GM18909 (cell line): Measurements from ENCODE around the gene FTSJ3.
"Not testable (repeated sequence)": the region's sequence is repeated elsewhere in the genome, so short reads cannot be mapped to it uniquely, and the experiment has no call there.

Experiments used
- ATAC-seq: cut with Tn5 transposase; IDR thresholded peaks from one replicate; pipeline ENCODE4 v1.9.1; 2021; ENCODE audit warnings: mild to moderate bottlenecking; ENCODE audit not compliant: unreplicated experiment, poor library complexity

FTSJ3 gene

GRCh38 chr17:63830278-63830677 is 2.8 kb upstream of the FTSJ3 start:
- ATAC-seq = no peak

DNA sequence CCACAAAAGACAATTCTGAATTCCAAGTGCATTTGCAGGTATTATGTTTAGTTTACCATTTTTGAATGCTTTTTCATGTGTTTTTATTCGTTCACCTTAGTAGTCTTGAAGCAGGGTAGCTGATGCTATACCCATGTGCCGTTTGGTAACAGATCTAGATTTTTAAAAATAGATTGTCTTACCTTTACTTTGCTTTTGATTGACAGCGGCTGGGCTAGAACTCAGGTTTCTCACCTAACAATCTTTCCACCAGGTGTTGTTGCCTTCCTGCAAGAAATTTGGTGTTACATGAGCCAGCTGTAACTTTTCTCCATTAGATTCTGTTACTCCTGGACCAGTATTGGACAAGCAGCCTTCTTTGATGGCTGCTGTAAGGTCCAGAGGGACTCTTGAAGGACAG is 1.5 kb upstream of the FTSJ3 start:
- no peak for ATAC-seq

DNA sequence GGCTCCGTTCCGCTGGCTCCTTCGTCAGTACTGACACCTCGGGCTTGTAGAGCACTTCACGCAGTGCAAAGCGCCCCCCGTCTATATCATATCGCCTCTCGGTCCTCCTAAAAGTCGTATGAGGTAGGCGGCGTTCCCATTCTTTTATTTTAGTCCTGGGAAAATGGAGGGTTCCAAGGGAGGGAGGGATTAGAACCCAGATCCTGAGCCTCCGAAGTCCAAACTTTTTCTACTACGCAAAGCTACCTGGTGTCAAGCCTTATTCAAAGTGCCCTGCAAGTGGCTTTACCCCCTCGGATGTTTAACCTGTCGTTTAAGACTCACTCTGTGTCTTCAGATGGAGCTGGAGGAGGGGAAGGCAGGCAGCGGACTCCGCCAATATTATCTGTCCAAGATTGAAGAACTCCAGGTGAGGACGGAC is 348 bp upstream of the FTSJ3 start:
- ATAC-seq = no peak

DNA sequence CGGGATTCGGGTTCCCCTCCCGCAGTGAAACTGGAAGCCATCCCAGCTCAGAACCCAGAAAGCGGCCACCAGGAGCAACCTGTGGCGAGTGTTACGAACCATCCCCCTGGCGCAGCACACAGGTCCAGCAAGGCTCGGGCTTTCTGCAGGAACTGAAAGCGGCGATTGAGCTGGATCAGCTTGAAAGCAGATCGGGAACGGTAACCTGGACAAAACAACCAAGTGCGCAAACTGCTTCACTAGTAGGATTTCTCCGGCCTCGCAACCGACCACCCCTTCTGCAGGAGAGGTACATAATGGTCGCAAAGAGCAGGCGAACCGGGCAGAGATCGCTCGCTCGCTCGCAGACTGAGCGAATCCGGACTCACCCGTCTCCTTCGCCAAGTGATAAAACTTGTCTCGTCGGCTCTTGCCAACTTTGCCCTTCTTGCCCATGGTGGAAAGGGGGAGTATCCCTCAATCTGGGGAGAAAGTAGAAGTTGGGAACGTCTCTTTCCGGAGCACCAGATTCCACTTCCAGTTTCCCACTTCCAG is 928 bp downstream of the FTSJ3 start:
- no peak for ATAC-seq

- ATAC-seq = no peak
These were observed 3.1 kb downstream of the FTSJ3 start for GRCh38 chr17:63824362-63824761.

GRCh38 chr17:63823659-63824331 is 3.7 kb downstream of the FTSJ3 start:
- no peak for ATAC-seq

- no peak for ATAC-seq
These were observed 4.9 kb downstream of the FTSJ3 start for GRCh38 chr17:63822537-63822936.

- no peak for ATAC-seq
These were observed 5.7 kb downstream of the FTSJ3 start for GRCh38 chr17:63821804-63822203.

- ATAC-seq = no peak
These were observed 6.4 kb downstream of the FTSJ3 start for GRCh38 chr17:63820963-63821561.

- no peak for ATAC-seq
These were observed 7.6 kb downstream of the FTSJ3 start for GRCh38 chr17:63819585-63820537.

DNA sequence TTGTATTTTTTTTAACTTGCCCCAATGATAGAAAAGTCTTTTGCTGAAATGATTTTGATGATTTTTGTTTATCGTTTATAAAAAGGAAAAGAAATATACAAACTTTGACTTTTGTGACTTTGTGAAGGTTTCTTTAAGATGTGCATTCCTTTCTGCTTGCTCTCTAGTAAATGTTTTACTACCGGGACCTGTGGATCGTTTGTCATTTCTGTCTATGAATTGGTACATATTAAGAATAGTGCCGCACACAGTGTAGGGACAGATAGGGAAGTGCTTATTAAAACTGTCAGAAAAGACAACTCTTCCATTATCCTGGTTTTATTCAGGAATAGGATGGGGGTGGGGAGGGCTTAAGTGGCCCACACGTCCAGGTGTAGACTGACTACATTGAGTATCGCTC is 8.3 kb downstream of the FTSJ3 start:
- ATAC-seq = no peak

DNA sequence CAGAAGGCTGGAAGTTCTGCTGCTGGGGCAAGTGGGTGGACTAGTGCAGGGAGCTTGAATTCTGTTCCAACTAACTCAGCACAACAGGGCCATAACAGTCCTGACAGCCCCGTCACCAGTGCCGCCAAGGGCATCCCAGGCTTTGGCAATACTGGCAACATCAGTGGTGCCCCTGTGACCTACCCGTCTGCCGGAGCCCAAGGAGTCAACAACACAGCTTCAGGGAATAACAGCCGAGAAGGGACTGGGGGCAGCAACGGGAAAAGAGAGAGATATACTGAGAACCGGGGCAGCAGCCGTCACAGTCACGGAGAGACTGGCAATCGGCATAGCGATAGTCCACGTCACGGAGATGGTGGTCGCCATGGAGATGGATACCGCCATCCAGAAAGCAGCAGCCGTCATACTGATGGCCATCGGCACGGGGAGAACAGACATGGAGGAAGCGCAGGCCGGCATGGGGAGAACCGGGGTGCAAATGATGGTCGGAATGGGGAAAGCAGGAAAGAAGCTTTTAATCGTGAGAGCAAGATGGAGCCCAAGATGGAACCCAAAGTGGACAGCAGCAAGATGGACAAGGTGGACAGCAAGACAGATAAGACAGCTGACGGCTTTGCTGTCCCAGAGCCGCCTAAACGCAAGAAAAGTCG is 9.6 kb downstream of the FTSJ3 start:
- ATAC-seq = no peak

- no peak for ATAC-seq
These were observed 10.8 kb downstream of the FTSJ3 start for GRCh38 chr17:63816669-63817068.

DNA sequence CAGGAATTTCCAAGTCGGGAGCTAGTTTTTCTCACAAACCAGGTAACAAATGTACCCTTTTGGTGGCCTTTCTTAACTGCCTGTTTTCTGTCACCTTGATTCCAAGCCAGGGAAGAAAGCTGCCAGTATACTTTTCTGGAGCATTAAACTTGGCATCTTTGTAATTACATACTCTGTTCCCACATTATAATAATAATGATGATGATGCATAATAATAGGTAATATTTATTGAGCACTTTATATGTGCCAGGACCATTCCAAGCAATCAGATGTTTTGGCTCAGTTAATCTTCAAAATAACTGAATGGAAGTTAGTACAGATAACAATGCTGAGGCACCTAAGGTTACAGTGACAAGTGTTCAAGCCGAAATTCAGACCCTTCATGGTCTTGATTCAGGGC is 11.3 kb downstream of the FTSJ3 start:
- ATAC-seq = no peak

DNA sequence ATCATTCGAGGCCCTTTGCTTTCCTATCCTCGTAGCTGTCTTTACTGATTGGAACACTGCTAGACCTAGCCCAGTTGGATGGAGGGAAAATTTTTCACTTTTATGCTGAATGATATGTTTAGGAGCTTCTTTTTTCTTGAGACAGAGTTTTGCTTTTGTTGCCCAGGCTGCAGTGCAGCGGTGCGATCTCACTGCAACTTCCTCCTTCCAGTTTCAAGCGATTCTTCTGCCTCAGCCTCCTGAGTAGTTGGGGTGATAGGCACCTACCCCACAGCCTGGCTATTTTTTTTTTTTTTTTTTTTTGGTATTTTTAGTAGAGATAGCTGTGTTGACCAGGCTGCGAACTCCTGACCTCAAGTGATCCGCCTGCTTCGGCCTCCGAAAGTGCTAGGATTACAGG is 17.5 kb downstream of the FTSJ3 start:
- no peak for ATAC-seq

DNA sequence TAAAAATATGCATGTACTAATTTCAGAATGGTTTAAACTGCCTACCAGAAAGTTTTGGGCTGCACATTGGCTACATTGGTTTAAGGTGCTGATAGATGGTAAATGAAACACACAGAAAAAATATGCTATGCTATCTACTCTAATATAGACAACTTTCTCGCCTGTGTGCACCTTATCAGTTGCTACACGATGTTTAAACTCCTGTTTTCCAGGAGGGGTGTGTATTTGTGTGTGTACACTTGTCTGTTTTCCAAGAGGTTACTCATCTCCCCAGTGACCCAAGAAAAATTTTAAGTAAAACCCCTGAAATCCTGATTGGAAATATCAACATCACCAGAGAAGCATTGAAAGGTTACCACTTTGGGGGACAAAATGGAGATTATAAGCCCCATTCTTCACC is 21.9 kb downstream of the FTSJ3 start:
- no peak for ATAC-seq

DNA sequence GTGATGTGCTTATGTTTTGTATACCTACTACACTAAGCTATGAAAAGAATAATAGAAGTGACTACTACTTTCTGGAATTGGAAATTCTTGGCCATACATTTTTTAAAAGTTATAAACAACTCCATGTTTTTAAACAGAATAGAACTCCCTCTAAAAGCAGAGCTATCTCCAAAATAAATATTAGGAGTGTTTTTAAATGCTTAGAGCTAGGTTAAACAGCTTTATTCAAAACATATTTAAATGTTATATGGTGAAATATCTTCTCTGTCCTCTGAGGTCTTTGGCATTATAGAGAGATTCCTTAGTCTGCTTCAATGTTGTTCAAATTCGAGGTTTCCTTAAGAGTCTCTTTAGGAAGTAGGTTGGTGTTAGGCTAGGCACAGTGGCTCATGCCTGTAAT is 23.1 kb downstream of the FTSJ3 start:
- no peak for ATAC-seq

GRCh38 chr17:63800783-63801182 is 26.7 kb downstream of the FTSJ3 start:
- ATAC-seq = no peak

DNA sequence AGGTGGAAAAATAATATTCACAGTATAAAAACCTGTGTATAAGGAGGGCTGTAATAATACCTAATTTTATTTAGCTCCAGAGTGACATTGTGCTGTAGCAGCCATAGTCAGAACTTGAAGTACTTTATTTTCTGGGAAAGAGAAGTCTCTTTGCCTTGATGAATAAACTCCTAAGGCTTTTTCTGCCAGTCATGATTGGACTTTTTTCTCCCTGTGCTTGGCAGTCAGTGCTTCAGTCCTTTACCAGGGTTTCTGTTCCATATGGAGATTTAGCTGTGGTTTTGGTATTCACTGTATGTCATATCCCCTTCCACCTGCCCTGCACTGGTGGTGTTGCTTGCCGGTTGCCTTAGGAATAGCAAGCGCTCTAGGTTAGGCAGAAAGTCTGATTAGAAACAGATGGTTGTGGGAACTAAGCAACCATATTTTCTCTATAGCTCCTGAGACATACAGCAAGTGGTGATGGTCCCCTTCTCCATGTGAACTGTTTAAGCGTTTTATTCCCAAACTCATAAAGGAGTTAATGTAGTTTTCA is 28.8 kb downstream of the FTSJ3 start:
- ATAC-seq = no peak

DNA sequence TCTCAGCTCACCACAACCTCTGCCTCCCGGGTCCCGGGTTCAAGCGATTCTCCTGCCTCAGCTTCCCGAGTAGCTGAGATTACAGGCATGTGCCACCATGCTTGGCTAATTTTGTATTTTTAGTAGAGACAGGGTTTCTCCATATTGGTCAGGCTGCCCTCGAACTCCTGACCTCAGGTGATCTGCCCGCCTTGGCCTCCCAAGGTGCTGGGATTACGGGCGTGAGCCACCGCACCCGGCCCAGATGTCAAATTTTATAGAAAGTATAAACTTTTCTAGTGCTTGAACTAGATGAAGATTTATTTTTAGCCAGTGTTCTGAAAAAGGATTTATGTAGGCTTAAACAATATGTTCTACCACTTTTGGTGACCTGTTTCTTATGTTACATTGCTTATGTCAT is 31.1 kb downstream of the FTSJ3 start:
- not testable (repeated sequence) for ATAC-seq
